ENCODE measurements around the gene PTGFRN.
"Not testable (repeated sequence)": the region's sequence is repeated elsewhere in the genome, so short reads cannot be mapped to it uniquely, and the experiment has no call there.

PTGFRN gene

GRCh38 chr1:116972674-116973030 lies 62.9 kb downstream of the PTGFRN start:
- no peak overlapping the region for H3K4me3 ChIP-seq (ENCODE audit: low read length)
- DNase-seq (ENCODE audit: low read depth), result no peak
- TF ChIP-seq, protein P1, sequence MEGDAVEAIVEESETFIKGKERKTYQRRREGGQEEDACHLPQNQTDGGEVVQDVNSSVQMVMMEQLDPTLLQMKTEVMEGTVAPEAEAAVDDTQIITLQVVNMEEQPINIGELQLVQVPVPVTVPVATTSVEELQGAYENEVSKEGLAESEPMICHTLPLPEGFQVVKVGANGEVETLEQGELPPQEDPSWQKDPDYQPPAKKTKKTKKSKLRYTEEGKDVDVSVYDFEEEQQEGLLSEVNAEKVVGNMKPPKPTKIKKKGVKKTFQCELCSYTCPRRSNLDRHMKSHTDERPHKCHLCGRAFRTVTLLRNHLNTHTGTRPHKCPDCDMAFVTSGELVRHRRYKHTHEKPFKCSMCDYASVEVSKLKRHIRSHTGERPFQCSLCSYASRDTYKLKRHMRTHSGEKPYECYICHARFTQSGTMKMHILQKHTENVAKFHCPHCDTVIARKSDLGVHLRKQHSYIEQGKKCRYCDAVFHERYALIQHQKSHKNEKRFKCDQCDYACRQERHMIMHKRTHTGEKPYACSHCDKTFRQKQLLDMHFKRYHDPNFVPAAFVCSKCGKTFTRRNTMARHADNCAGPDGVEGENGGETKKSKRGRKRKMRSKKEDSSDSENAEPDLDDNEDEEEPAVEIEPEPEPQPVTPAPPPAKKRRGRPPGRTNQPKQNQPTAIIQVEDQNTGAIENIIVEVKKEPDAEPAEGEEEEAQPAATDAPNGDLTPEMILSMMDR (conservative IDR thresholded peaks at IDR 0.05; ENCODE audit: low read length), result no peak

DNA sequence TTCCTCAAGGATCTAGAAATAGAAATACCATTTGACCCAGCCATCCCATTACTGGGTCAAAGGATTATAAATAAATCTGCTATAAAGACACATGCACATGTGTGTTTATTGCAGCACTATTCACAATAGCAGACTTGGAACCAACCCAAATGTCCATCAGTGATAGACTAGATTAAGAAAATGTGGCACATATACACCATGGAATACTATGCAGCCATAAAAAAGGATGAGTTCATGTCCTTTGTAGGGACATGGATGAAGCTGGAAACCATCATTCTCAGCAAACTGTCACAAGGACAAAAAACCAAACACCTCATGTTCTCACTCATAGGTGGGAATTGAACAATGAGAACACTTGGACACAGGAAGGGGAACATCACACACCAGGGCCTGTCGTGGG lies 70.6 kb downstream of the PTGFRN start:
- not testable (repeated sequence) for DNase-seq (ENCODE audit: low read depth); H3K4me3 ChIP-seq (ENCODE audit: low read length)

DNA sequence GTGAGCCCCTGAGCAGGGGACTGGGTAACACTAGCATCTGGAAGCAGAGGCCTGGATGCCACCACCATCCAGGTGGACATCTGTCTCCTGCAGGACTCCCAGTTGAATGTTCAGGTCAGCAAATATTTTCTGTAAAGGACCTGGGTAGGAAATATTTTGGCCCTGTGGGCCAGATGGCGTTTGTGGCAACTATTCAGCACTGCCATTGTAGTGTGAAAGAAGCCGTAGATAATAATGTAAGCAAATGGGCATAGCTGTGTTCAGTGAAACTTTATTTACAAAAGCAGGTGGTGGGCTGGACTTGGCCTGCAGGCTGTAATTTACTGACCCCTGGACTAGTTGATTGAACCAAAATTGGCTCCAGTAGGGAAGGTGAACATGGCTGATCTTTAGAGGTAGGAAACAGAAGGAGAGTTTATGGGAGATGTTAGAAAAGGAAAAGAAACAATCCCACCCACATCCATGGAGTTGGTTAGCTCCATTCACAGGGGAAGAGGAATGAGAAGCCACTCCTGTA lies 71.9 kb downstream of the PTGFRN start:
- TF ChIP-seq, protein P1 (conservative IDR thresholded peaks at IDR 0.05; ENCODE audit: low read length), result no peak
- no peak for DNase-seq (ENCODE audit: low read depth)
- H3K4me3 ChIP-seq (ENCODE audit: low read length), result no peak overlapping the region

GRCh38 chr1:116982319-116983004 lies 72.7 kb downstream of the PTGFRN start:
- H3K4me3 ChIP-seq (ENCODE audit: low read length), result no peak overlapping the region
- no peak for DNase-seq (ENCODE audit: low read depth)
- TF ChIP-seq, protein P1 (conservative IDR thresholded peaks at IDR 0.05; ENCODE audit: low read length), result no peak

DNA sequence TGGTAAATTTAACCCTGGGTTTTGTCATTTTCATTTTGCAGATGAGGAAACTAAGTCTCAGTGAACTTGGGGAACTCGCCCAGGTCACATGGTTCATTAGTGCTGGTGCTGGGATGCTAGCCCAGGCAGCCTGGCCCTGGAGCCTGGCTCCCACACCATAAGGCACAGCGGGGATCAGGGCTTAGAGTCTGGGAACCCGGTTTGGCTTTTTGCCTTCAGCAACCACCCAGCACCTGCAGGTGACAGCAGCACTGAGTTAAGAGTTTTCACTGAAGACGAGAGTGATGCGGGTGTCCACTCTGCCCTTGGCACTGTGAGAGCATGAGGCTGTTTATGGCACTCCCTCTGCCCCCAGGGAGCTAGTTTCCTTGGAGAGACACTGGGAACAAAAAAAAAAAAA lies 73.4 kb downstream of the PTGFRN start:
- DNase-seq (ENCODE audit: low read depth), result no peak
- TF ChIP-seq, protein P1 (conservative IDR thresholded peaks at IDR 0.05; ENCODE audit: low read length), result no peak
- no peak overlapping the region for H3K4me3 ChIP-seq (ENCODE audit: low read length)

- TF ChIP-seq, protein P1 (conservative IDR thresholded peaks at IDR 0.05; ENCODE audit: low read length), result no peak
- H3K4me3 ChIP-seq (ENCODE audit: low read length), result no peak overlapping the region
- no peak for DNase-seq (ENCODE audit: low read depth)
These were observed 74.0 kb downstream of the PTGFRN start for GRCh38 chr1:116983678-116984077.

DNA sequence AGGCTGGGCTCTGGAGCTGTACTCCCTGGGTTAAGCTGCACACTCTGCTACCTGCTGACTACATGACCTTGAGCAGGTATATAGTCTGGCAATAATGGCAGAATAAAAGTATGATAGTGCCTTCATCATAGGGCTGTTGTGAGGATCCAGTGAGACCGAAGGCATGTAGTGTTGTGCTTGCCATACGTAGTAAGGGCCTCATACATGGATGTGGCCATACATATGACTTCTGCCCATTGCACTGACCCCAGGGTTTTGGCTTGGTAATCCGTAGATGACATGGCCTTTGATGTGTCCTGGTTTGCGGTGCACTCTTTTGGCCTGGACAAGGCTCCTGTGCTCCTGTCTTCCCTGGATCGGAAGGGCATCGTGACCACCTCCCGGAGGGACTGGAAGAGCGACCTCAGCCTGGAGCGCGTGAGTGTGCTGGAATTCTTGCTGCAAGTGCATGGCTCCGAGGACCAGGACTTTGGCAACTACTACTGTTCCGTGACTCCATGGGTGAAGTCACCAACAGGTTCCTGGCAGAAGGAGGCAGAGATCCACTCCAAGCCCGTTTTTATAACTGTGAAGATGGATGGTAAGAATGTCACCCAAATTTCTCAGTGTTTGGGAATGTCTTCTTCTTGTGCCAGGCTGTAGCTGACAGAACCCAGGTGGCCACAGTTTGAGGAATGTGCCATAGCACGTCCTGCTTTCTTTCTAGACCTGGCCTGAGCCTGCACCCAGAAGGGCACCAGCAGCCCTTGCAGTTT lies 74.9 kb downstream of the PTGFRN start:
- TF ChIP-seq, protein P1 (conservative IDR thresholded peaks at IDR 0.05; ENCODE audit: low read length), result no peak
- no peak overlapping the region for H3K4me3 ChIP-seq (ENCODE audit: low read length)

More for the DNA sequence above, 74.9 kb downstream of the PTGFRN start:
- DNase-seq (ENCODE audit: low read depth), result peak; percentile 20

All from AG10803 (cell line).